NB4 (cell line): Measurements from ENCODE around the gene FBN3.

ENCODE experiments used
- POLR2A ChIP-seq: IDR thresholded peaks from 2 replicates; pipeline ENCODE4 v1.6.1; 2011; ENCODE audit warnings: mild to moderate bottlenecking; ENCODE audit not compliant: insufficient read length; ENCODE audit errors: extremely low read depth
- TF ChIP-seq, protein P1 (sequence below): IDR thresholded peaks from one replicate; pipeline ENCODE4 v1.5.1; 2012; ENCODE audit warnings: low read depth, low read length
- TF ChIP-seq, protein P2 (sequence below): IDR thresholded peaks from 2 replicates; pipeline ENCODE4 v1.6.1; 2011; ENCODE audit warnings: low read depth, low read length

DNA sequence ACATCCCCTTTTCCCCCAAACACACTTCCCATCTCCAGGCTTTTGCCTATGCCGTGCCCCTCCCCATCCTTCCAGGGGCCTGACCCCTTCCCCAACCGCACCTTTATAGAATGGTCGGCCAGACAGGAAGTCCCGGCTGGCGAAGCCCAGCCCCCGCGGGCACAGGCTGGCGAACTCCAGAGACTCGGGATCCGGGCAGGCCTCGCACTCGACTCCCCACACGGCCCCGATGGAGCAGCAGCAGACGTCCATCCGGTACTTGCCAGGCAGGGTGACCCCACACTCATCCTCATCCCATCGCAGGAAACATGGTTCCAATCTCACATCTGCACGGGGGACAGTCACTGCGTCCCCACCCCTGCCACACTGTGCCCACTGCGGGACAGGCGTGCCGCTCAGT, 25.7 kb downstream of the FBN3 start:
- TF ChIP-seq, protein P1, sequence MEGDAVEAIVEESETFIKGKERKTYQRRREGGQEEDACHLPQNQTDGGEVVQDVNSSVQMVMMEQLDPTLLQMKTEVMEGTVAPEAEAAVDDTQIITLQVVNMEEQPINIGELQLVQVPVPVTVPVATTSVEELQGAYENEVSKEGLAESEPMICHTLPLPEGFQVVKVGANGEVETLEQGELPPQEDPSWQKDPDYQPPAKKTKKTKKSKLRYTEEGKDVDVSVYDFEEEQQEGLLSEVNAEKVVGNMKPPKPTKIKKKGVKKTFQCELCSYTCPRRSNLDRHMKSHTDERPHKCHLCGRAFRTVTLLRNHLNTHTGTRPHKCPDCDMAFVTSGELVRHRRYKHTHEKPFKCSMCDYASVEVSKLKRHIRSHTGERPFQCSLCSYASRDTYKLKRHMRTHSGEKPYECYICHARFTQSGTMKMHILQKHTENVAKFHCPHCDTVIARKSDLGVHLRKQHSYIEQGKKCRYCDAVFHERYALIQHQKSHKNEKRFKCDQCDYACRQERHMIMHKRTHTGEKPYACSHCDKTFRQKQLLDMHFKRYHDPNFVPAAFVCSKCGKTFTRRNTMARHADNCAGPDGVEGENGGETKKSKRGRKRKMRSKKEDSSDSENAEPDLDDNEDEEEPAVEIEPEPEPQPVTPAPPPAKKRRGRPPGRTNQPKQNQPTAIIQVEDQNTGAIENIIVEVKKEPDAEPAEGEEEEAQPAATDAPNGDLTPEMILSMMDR, result no peak
- no peak for TF ChIP-seq POLR2A
- TF ChIP-seq, protein P2, sequence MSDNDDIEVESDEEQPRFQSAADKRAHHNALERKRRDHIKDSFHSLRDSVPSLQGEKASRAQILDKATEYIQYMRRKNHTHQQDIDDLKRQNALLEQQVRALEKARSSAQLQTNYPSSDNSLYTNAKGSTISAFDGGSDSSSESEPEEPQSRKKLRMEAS, result no peak
